ENCODE measurements around the gene MGAT5B. TPM values are rescaled to one million over a fixed set of nuclear protein-coding genes. Genes with fewer than 3 reads are reported as not detected.

The MGAT5B gene
- total and polyA plus RNA-seq, 2 of the 13 experiments (the other 11 are each of a cell fraction or from before 2014, with no cell fraction given), result 0.07 to 0.13 TPM

- Histone ChIP-seq H3K4me2 (ENCODE audit: low read depth, low read length) (no peak overlapping the region), H3K36me3 (replicated peaks in 1 of 2; ENCODE audit: control insufficient read depth in 1 of 2, insufficient read depth in 2 of 2, low read length in 2 of 2) (no peaks in the 10 kb centered on the region), H3K79me2 (ENCODE audit: insufficient read depth, low read length) (no peaks in the 10 kb centered on the region), H3K4me1 (ENCODE audit: insufficient read depth, low read length) (no peaks in the 10 kb centered on the region), H3K9me3 (ENCODE audit: low read length) (no peaks in the 10 kb centered on the region), H3K9ac (ENCODE audit: insufficient read depth, low read depth, low read length) (no peak overlapping the region), H3K27me3 (ENCODE audit: control insufficient read depth in 1 of 2, insufficient read depth in 2 of 2, low read length in 2 of 2) (peaks cover 30 to 84% of the 10 kb centered on the region in 2 experiments), H4K20me1 (ENCODE audit: insufficient read depth, low read length) (peaks cover 6% of the 10 kb centered on the region; the same call in 1 of the 2 replicates), H3K4me3 (replicated peaks in 1 of 3; ENCODE audit: insufficient read depth in 1 of 3, low read depth in 2 of 3, low read length in 3 of 3) (no peak overlapping the region), H2AFZ (ENCODE audit: low read length) (no peak overlapping the region), H3K27ac (ENCODE audit: extremely low read length, insufficient read depth, low read length) (no peak overlapping the region)
- ATAC-seq, result no peak
- DNase-seq (ENCODE audit: low spot score), result no peak
- no peak for FAIRE-seq
- TF ChIP-seq, protein P1, sequence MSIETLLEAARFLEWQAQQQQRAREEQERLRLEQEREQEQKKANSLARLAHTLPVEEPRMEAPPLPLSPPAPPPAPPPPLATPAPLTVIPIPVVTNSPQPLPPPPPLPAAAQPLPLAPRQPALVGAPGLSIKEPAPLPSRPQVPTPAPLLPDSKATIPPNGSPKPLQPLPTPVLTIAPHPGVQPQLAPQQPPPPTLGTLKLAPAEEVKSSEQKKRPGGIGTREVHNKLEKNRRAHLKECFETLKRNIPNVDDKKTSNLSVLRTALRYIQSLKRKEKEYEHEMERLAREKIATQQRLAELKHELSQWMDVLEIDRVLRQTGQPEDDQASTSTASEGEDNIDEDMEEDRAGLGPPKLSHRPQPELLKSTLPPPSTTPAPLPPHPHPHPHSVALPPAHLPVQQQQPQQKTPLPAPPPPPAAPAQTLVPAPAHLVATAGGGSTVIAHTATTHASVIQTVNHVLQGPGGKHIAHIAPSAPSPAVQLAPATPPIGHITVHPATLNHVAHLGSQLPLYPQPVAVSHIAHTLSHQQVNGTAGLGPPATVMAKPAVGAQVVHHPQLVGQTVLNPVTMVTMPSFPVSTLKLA (IDR thresholded peaks at IDR 0.05), result peak; percentile 94
- TF ChIP-seq ZNF12 (CRISPR knock-in tag; IDR thresholded peaks at IDR 0.05), result no peak
- 52% methylated on average over 8 of the region's 8 CpGs for WGBS (ENCODE audit: low lambda C conversion rate)
- no TSS peak for BruUV-seq (replicated peaks)
- intact Hi-C loops (cut with micrococcal nuclease; ENCODE audit: unreplicated experiment) (no loop called here), in situ Hi-C loops (cut with HindIII; ENCODE audit: extremely low pct_ligation_motif_present, low pct_unique_long_range_greater_than_20kb) (no loop called here)
- POLR2A ChIA-PET, result no interaction called here
- CTCF ChIA-PET (ENCODE audit: low intra/inter-chr PET ratio, low total read pairs), result no interaction called here
Measured at GRCh38 chr17:76900723-76901122, 32.5 kb downstream of the MGAT5B start.

GRCh38 chr17:76901542-76902197 lies 33.5 kb downstream of the MGAT5B start:
- TF ChIP-seq STAT6 (CRISPR knock-in tag; IDR thresholded peaks at IDR 0.05; ENCODE audit: borderline replicate concordance) (no peak), ZNF224 (CRISPR knock-in tag; IDR thresholded peaks at IDR 0.05) (no peak), ASH2L (IDR thresholded peaks at IDR 0.05; ENCODE audit: insufficient read length, low read depth, low read length) (no peak), CENPT (CRISPR knock-in tag; IDR thresholded peaks at IDR 0.05; ENCODE audit: low read depth) (no peak), BHLHE40 (IDR thresholded peaks at IDR 0.05; ENCODE audit: low read length) (0 out of 2 replicates have a peak, but pooled peaks have one; percentile 14), WIZ (CRISPR knock-in tag; IDR thresholded peaks at IDR 0.05) (no peak), ZBTB20 (CRISPR knock-in tag; IDR thresholded peaks at IDR 0.05; ENCODE audit: borderline replicate concordance, low read depth) (no peak)
- TF ChIP-seq, protein P1 (IDR thresholded peaks at IDR 0.05), result peak; percentile 99
- H2AFZ ChIP-seq (ENCODE audit: low read length), result no peak overlapping the region
- ATAC-seq (no peak), FAIRE-seq (no peak), DNase-seq (ENCODE audit: low spot score) (no peak)
- intact Hi-C loops (cut with micrococcal nuclease; ENCODE audit: unreplicated experiment), result no loop called here
- no TSS peak for BruUV-seq (replicated peaks)
- H3K27me3 ChIP-seq (ENCODE audit: control insufficient read depth in 1 of 2, insufficient read depth in 2 of 2, low read length in 2 of 2), result peaks cover 33 to 88% of the 10 kb centered on the region in 2 experiments
- no peak overlapping the region for H3K27ac ChIP-seq (ENCODE audit: extremely low read length, insufficient read depth, low read length)
- no peaks in the 10 kb centered on the region for H3K36me3 ChIP-seq (replicated peaks in 1 of 2; ENCODE audit: control insufficient read depth in 1 of 2, insufficient read depth in 2 of 2, low read length in 2 of 2)
- no peaks in the 10 kb centered on the region for H3K79me2 ChIP-seq (ENCODE audit: insufficient read depth, low read length)
- POLR2A ChIA-PET, result no interaction called here
- in situ Hi-C loops (cut with HindIII; ENCODE audit: extremely low pct_ligation_motif_present, low pct_unique_long_range_greater_than_20kb), result no loop called here
- H4K20me1 ChIP-seq (ENCODE audit: insufficient read depth, low read length), result peaks cover 6% of the 10 kb centered on the region; the same call in 1 of the 2 replicates
- H3K4me3 ChIP-seq (replicated peaks in 1 of 3; ENCODE audit: insufficient read depth in 1 of 3, low read depth in 2 of 3, low read length in 3 of 3), result no peak overlapping the region
- no peak overlapping the region for H3K9ac ChIP-seq (ENCODE audit: insufficient read depth, low read depth, low read length)
- H3K9me3 ChIP-seq (ENCODE audit: low read length), result no peaks in the 10 kb centered on the region
- no peaks in the 10 kb centered on the region for H3K4me1 ChIP-seq (ENCODE audit: insufficient read depth, low read length)
- CTCF ChIA-PET (ENCODE audit: low intra/inter-chr PET ratio, low total read pairs), result no interaction called here
- H3K4me2 ChIP-seq (ENCODE audit: low read depth, low read length), result no peak overlapping the region
- 29% methylated on average over 10 of the region's 11 CpGs for WGBS (ENCODE audit: low lambda C conversion rate)

All from HepG2 (cell line).